Stimulated activated naive CD8-positive, alpha-beta T cell treated with anti-CD3 and anti-CD28 coated beads, Interleukin-15, Interleukin-2, amounts not matched to agents 100 U/mL and 50 U/mL, for 24 hours (primary cell): ENCODE results near the gene LAMC3.

Experiments
- ATAC-seq: fragments of 150-1000 bp; cut with Tn5 transposase; one replicate; pipeline ENCODE4 v1.10.0; 2021
- DNase-seq: peaks from one replicate; pipeline ENCODE4 v3.0.0; 2021

LAMC3 gene

DNA sequence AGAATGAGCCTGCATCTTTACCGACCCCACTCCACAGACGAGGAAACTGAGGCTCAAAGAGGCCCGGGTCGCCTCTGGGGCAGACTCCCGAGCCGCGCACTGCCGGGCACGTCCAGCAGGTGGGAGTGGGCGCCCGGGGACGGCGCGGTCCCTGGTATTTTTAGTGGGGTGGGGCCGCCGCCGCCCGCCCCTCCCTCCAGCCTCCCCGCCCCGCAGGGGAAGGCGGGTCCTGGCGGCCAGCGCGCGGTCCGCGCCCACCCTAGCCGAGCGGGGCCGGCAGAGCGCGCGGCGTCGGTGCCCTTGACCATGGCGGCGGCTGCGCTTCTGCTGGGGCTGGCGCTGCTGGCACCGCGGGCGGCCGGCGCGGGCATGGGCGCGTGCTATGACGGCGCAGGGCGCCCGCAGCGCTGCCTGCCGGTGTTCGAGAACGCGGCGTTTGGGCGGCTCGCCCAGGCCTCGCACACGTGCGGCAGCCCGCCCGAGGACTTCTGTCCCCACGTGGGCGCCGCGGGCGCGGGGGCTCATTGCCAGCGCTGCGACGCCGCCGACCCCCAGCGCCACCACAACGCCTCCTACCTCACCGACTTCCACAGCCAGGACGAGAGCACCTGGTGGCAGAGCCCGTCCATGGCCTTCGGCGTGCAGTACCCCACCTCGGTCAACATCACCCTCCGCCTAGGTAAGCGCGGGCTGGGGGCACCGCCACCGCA, at the start of gene LAMC3:
Gene LAMC3, plus strand, starts transcription at position 266 of the 710 bp plus-strand sequence. Its CDS starts 41 bp downstream, at position 307.
- DNase-seq (peak; percentile 9), ATAC-seq (no peak)

DNA sequence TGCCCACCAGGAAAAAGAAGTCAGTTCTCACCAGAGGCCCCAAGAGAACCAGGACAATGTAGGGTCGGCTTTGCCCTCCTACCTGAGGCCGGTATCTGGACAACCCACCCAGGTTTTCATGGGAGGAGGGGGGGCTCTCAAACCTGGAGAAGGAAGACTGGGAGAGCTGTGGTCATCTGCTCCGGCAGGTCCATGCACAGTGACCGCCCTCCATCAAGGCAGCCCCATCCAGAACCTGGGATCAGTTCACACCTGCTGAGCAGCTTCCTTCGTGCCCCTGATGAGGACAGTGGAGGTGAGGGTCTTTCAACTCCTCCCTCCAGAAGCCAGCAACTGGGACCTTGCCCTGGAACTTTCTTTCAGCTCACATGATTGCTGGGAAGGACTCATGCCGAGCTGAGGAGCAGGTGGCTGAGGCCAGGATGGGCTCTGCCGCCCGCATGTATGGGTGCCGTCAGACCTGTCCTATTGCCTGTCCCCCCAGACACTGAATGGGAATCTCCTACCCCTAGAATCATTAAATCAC, 49.1 kb upstream of the LAMC3 start:
- ATAC-seq = no peak
- no peak for DNase-seq

DNA sequence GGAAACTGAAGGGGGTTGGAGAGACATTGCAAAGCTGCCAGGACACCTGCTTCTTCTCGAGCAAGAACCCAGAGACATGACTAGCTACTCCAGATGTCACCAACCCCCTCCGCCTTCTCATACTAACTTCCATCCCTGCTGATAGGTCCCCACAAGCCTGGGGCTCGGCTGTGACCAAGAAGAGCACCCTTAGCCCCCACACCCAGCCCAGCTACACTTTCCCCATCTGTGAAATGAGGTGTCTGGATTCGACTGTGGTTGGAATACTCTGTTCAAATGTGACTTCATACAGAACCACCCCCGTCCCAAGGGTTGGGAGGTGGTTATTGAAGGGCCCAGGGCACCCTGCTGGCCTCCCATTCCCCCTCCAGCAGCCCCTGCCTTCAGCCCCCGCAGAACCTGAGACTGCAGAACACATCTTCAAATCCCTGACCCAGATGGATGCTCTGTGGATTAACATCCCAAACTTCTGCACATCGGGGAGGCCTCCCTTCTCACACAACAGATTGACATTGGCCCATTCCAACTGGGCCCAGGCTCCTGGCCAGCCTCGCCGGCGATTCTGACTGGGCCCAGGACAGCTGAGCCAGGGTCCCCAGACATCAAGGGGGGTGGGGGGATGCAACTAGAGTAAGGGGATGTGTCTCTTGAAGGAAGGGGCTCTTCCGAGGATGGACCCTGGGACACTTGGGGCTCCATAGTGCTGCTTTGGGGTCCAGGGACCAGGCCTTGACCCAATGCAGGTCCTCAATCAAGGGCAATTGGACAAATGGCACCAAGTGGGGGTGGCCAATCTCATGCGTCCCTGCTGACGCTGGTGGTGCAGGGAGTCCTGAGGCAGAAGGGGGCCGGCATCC, 48.2 kb upstream of the LAMC3 start:
- DNase-seq = no peak
- ATAC-seq = no peak

DNA sequence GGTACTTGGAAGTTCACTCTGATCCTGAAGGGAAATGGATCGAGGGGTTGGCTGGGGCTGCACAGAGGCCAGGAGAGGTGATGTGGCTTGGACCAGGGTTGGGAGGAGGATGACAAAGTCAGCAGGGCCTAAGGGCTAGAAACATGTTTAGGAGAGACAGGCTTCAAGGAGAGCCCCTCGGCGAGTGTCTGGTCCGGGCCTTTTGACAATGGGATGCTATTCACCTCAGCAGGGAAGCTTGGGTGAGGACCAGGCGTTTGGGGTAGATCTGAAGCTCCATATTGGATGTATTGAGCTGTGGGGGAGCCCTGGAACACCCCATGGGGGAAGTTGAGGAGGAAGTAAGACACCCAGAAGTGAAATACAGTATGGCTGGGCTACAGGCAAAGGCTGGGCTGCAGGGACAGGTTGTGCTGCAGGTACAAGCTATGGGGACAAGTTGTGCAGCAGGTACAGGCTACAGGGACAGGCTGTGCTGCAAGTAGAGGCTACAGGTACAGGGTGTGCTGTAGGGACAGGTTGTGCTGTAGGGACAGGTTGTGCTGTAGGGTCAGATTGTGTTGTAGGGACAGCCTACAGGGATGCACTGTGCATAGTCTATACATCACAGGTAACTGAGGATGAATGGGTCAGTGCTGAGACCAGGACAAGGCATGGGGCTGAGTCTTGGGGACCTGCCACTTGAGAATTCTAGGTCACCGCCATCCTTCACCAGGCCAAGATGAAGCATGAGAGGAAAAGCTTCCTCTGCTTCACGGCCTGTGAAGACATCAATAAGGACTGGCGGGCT, 47.3 kb upstream of the LAMC3 start:
- ATAC-seq (no peak), DNase-seq (no peak)

DNA sequence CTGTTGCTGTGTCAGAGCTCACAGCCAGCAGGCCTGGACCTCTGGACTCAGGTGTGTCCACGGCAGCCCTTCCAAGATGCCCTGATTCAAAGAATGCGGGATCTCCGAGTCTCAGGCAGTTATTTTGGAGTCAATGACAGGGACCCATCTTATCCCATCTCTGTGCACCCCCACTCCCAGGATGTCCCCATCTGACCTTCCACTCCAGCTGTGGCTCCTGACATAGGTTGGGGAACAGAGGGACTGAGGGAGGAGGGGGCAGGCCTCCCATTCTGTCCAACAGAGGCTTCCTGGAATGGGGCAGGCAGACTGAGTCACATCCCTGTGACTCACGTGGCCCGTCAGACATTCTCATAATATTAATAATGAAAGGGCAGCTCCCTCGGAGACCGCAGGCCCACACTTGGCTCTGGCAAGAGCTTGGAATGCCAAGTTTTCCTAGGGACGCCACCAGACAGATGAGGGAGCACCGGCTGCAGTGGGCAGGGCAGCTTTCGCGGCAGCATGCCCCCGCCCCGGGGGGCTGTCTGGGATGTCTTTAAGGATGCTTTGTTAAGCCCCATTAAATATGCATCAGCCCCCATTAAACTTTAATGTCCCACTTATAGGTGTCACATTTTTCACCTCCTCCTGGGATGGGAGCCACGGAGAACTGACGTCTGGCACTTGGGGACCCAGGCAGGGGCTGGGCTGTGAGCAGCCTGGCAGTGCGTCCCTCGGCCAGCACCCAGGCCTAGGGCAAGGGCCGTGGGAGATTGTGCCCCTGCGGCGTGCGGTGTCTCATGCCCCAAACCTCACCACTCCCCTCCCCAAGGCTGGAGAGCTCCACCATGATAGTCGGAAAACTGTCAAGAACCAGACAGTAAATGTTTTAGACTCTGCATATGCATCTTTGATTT, 46.3 kb upstream of the LAMC3 start:
- no peak for ATAC-seq
- no peak for DNase-seq

DNA sequence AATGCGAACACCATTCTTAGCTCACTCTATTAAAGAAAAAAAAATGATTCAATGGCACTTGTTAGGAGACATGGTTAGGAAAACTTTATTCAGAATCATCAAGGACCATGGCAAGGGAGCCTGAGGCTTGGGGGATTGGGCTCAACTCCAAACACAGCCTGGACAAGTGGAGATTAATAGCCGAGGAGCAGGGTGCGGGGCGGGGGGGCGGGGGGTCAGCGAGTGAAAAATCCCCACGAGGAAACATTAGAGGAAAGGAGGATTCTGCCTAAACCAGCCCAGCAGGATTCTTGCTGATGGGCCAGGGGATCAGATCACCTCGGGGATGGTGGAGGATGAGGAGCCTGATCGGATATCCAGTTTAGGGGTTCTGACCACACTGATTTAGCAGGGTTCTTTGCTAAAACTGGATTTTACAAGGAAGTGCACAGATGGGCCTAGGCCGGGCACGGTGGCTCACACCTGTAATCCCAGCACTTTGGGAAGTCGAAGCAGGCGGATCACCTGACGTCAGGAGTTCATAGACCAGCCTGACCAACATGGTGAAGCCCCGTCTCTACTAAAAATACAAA, 45.6 kb upstream of the LAMC3 start:
- no peak for ATAC-seq

DNA sequence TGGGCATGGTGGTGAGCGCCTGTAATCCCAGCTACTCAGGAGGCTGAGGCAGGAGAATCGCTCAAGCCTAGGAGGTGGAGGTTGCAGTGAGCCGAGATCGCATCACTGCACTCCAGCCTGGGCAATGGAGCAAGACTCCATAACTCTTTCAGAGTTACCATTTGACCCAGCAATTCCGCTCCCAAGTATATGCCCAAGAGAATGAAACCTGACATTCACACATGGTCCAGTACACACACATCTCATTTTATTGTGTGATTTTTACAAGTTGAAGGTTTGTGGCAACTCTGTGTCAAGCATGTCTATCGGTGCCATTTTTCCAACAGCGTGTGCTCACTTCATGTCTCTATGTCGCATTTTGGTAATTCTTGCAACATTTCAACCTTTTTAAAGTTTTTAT, 45.1 kb upstream of the LAMC3 start:
- ATAC-seq = no peak

More for the DNA sequence above, 45.6 kb upstream of the LAMC3 start:
- no peak for DNase-seq

DNA sequence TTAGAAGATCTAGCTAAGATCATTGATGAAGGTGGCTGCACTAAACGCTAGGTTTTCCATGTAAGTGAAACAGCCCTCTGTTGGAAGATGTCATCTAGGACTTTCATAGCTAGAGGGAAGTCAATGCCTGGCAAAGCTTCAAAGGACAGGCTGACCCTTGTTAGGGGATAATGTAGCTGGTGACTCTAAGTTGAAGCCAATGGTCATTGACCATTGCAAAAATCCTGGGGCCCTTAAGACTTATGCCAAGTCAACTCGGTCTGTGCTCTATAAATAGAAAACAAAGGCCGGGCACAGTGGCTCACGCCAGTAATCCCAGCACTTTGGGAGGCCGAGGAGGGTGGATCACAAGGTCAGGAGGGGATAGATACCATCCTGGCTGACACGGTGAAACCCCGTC, 43.3 kb upstream of the LAMC3 start:
- DNase-seq (no peak), ATAC-seq (no peak)

More for the DNA sequence above, 45.1 kb upstream of the LAMC3 start:
- no peak for DNase-seq

DNA sequence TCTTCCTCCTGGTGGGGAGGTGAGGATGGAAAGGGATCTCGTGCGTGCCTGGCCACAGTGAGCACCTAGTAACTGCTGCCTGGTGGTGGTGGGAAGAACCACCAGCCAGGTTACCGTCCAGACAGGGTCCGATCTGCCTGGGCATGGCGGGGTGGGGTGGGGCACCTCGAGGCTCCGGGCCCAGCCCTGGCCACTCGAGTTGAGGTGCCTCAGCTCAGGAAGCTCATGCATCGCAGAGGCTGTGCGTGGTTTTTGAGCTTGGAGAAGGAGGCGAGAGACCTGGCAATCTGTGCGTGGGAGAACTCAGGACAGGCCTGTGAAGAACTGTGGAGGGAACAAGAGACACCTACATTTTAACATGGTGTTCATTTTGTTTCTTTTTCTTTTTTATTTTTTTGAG, 38.9 kb upstream of the LAMC3 start:
- DNase-seq = no peak
- ATAC-seq = no peak

DNA sequence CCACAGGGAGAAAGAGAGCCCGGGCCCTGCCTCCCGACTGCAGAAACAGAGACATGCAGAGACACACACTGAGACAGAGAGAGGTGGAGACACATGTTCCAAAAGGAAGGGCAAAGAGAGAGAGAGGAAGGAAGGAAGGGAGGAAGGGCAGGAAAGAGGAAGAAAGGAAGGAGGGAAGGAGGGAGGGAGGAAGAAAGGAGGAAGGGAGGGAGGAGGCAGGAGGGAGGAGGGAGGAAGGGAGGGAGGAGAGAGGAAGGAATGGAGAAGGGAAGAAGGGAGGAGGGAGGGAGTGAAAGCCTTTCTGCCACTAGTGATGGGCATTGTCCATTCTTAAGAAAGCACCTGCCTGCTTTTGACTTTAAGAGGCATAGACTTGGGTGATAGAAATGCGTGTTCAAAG, 38.1 kb upstream of the LAMC3 start:
- ATAC-seq (no peak), DNase-seq (no peak)

DNA sequence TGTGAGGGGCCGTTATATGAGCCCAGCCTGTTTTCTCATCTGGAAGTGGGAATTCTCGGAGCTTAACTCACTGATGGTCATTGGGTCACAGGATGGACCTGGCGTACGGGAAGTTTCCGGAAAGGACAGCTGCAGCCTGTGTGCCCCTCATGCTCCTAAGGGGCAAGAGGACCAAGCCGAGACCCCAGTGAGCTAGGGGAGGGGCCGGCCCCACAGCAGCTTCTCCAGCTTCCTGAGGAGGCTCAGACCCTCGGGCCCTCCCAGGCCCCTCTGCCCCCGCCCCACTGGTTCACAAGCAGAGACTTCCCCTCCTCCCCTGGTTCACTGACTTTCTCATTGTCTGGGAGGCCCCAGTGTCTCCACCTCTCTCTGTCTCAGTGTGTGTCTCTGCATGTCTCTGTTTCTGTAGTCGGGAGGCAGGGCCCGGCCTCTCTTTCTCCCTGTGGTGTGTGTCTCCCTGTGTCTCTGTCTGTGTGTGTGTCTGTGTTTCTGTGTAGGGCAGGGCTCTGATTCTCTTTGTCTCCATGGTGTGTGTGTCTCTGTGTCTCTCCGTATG, 37.6 kb upstream of the LAMC3 start:
- DNase-seq (no peak), ATAC-seq (no peak)

DNA sequence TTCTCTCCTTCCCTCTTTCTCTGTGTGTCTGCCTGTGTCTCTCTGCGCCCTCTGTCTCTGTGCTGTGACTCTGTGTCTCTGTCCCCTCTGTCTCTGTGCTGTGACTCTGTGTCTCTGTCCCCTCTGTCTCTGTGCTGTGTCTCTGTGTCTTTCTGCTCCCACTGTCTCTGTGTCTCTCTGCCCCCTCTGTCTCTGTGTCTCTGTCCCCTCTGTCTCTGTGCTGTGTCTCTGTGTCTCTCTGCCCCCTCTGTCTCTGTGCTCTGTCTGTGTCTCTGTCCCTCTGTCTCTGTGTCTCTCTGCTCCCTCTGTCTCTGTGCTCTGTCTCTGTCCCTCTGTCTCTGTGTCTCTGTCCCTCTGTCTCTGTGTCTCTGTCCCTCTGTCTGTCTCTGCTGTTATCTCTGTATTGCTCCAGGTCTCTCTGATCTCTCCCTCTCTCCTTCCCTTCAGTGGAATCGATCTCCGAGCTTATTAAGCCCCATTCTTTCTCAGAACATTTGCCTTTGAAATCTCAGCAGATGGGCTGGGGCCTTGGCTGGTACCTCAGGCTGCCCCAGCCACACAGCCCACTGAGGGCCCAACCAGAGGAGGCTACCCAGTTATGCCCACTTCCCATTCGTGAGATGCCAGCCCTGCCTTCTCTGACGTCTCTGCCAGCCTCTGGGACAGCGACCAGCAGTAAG, 36.6 kb upstream of the LAMC3 start:
- no peak for ATAC-seq
- no peak for DNase-seq

DNA sequence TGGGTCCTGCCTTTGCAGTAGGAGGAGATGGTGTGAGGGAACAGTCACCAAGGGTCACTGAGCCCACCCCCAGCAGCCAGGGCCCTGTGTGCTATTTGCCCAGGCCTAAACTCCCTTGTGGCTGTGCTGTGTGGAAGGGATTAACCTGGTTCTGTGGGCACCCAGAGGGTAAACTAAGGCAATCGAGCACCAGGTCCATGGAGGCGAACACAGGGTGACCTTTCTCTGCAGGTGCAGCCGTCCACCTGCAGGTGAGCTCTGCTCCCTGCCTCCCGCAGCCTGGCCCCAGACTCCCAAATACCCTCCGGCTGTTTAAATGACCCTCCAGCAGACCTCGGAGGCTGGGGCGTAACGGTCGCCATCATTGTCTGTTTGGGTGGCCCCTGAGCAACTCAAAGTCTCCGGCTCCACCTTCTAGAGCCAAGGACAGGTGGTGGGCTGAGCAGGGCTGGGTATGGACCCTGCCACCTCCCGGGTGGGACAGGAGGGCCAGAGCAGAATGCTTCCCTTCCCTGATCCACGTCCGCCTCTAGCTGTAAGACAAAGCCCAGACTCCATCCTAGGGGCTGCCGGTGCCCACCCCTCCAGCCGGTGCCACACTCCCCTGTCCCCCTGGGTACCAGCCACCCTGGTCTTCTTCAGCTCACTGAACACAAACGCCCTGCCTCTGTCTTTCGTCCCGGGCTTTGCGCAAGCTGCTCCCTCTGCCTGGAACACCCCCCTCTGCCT, 35.9 kb upstream of the LAMC3 start:
- DNase-seq = no peak
- ATAC-seq = no peak

DNA sequence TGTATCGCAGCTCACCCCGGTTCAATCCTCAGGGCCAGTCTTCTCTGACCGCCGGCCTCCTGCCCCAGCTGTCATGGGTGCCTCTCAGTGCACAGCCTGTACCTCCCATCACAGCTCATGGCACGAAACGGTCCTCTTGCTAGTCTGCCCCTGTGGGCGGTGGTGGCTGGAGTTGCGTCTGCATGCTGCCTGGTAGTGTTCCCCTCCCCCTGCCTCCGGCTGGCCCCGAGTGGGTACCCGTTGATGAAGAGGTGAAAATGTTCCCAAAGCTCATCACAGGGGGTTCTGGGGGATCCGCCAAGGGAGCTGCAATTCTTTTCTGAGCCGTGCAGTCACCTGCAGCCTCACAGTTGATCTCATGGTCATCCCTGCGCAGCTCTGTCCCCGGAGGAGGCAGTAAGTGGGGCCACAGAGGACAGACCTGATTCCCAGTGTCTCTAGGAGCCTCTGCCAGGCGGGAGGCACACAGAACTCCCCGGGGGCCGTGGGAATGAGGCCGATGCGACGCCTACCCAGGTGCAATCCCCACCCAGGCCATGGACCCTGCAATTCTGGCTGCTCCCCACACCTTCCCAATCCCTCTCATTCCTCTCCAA, 35.2 kb upstream of the LAMC3 start:
- DNase-seq (no peak), ATAC-seq (no peak)

DNA sequence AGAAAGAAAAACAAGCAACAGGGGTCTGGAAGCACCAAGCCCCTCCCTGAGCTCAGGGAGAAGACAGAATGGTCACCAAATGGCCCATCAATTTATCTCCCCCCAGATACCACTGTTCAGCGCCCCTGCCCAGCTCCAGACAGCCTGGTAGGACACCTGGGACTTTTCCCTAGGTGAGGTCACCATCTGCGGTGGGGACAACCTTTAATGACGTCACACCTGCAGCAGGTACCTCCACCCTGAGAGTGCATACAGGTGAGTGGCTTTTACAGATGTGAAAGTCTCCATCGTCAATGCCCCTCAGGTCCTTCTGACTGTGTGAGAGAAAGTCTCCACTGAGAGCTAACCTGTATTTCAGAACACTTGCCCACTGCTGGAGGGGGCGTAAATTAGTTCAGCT, 34.3 kb upstream of the LAMC3 start:
- no peak for DNase-seq
- ATAC-seq = no peak

DNA sequence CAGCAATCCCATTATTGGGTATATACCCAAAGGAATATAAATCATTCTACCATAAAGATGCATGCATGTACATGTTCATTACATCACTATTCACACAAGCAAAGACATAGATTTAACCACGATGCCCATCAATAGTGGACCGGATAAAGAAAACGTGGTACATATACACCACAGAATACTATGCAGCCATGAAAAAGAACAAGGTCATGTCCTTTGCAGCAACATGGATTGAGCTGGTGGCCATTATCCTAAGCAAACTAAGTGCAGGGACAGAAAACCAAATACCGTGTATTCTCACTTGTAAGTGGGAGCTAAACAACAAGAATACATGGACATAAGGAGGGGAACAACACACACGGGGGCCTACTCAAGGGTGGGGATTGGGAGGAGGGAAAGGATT, 33.8 kb upstream of the LAMC3 start:
- DNase-seq (no peak), ATAC-seq (no peak)

DNA sequence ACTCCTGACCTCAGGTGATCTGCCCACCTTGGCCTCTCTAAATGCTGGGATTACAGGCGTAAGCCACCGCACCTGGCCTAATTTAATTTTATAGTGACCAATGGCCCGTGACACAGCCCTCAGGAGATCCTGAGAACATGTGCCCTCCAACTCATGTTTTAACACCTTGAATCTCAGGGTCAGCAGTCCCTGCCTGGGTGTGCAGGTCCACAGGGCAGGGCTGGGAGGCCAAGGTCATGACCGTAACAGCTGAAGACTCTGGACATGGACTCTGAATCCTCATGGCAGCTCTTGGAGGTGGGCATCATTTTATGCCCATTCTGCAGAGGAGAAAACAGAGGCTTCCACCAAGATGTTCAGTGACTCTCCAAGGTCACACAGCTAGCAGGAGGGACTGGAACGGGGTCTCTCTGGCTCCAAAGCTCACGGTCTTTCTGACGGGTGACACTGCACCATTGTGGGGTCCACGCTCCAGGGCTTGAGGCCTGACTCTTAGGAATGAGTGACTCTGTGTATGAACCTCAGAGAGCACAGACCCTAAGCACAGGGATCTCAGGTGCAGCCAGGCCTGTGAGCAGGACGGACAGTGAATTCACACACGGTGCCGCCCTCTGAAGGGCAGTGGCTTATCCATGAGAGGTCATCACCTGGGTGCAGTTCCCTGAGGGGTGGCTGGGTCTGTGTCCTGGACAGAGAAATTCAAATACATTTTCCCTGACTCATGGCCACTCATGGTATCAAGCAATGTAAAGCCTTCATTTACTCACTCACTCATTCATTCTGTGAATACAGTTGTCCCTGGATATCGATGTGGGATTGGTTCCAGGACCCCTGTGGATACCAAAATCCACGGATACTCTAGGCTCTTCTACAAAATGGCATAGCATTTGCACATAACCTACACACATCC, 32.8 kb upstream of the LAMC3 start:
- no peak for ATAC-seq
- DNase-seq = no peak

DNA sequence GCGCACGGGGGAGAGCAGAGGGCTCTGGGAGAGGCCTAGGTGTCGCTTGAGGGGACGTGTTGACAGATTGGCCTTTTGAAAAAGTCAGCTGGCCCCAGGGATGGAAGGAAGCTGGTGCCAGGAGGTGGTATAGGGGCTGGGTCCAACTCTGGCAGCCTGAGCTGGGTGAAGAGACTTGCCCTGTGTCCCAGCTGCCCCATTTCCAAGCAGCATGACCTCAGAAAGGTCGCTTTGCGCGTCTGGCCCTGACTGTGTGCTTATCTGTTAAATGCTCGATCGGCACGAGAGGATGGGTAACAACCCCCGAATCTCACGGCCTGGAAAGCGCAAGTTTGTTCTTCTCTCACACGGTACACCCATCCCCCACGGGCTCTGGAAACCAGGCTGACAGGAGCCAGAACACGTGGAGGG, 31.2 kb upstream of the LAMC3 start:
- ATAC-seq = no peak
- no peak for DNase-seq
